Measurements from ENCODE around the gene PDGFB. TPM values are rescaled to one million over a fixed set of nuclear protein-coding genes. Genes with fewer than 3 reads are reported as not detected.

PDGFB gene
- total and polyA plus RNA-seq, 8 donors, result 1.2 to 58.5 (median 3.9) TPM

DNA sequence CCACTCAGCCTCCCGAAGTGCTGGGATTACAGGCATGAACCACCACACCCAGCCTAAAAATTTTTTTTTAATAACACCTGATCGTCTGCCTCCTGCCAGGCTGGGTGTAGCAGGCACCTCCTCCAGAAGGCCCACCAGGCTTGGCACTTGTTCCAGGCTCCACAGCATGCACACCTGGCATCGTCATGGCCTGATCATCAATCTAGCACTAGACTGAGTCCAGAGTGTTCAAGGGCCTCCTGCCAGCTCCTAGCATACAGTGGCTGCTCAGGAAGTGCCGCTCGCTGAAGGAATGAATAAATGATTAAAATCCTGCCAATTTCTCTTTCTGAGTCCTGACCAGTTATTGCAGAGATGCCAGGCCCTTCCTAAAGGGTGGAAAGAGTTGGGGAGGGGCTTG is 3.5 kb upstream of the PDGFB start:
- no peak for DNase-seq
- H3K27me3 ChIP-seq, result peaks cover 0 to 91% (median 18%) of the 10 kb centered on the region in 3 donors
- no peaks in the 10 kb centered on the region for H3K9me3 ChIP-seq
- 47 to 60% (median 51%) methylated on average over 4 to 5 of the region's 5 CpGs for WGBS, 5 donors
- H3K36me3 ChIP-seq, result no peaks in the 10 kb centered on the region
- no peak overlapping the region for H3K27ac ChIP-seq
- intact Hi-C loops (cut with DNase I; ENCODE audit: low total_unique reads), result no loop called here
- H3K4me3 ChIP-seq, result no peak overlapping the region
- peaks cover 32 to 42% (median 38%) of the 10 kb centered on the region in 4 donors for H3K4me1 ChIP-seq
- no peak for TF ChIP-seq EP300 (IDR thresholded peaks at IDR 0.05)
- TF ChIP-seq, protein P1, sequence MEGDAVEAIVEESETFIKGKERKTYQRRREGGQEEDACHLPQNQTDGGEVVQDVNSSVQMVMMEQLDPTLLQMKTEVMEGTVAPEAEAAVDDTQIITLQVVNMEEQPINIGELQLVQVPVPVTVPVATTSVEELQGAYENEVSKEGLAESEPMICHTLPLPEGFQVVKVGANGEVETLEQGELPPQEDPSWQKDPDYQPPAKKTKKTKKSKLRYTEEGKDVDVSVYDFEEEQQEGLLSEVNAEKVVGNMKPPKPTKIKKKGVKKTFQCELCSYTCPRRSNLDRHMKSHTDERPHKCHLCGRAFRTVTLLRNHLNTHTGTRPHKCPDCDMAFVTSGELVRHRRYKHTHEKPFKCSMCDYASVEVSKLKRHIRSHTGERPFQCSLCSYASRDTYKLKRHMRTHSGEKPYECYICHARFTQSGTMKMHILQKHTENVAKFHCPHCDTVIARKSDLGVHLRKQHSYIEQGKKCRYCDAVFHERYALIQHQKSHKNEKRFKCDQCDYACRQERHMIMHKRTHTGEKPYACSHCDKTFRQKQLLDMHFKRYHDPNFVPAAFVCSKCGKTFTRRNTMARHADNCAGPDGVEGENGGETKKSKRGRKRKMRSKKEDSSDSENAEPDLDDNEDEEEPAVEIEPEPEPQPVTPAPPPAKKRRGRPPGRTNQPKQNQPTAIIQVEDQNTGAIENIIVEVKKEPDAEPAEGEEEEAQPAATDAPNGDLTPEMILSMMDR (IDR thresholded peaks at IDR 0.05), result no peak
- no peak for TF ChIP-seq POLR2A (IDR thresholded peaks at IDR 0.05)
- no peak for TF ChIP-seq POLR2AphosphoS5 (IDR thresholded peaks at IDR 0.05)

DNA sequence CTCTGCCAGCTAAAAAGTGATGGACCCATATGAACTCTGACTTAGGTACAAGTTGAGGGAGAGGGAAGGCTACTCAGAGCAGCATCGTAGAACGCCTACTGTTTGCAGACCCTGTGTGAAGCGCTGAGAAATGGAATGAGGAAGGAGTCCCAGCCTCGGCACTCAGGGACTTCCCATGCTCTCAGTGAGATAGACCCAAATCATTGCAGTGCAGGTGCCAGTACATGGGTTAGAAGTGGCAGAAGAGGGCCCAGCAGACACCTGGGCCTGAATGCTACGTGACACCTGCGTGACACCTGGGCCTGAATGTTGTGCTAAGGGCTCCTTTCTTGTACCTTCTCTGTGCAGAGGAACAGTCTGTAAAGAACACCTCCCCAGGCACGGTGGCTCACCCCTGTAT is 2.6 kb upstream of the PDGFB start:
- no peak for TF ChIP-seq POLR2A (IDR thresholded peaks at IDR 0.05)
- TF ChIP-seq EP300 (IDR thresholded peaks at IDR 0.05), result no peak
- TF ChIP-seq, protein P1 (IDR thresholded peaks at IDR 0.05), result no peak
- no peak for TF ChIP-seq POLR2AphosphoS5 (IDR thresholded peaks at IDR 0.05)
- Histone ChIP-seq H3K9me3 (no peaks in the 10 kb centered on the region), H3K4me1 (peaks cover 32 to 42% (median 38%) of the 10 kb centered on the region in 4 donors), H3K4me3 (no peak overlapping the region), H3K27ac (no peak overlapping the region), H3K27me3 (peaks cover 0 to 91% (median 21%) of the 10 kb centered on the region in 3 donors), H3K36me3 (no peaks in the 10 kb centered on the region)
- intact Hi-C loops (cut with DNase I; ENCODE audit: low total_unique reads), result no loop called here
- 83 to 93% (median 85%) methylated on average over 7 of the region's 7 CpGs for WGBS, 5 donors
- DNase-seq, result no peak

DNA sequence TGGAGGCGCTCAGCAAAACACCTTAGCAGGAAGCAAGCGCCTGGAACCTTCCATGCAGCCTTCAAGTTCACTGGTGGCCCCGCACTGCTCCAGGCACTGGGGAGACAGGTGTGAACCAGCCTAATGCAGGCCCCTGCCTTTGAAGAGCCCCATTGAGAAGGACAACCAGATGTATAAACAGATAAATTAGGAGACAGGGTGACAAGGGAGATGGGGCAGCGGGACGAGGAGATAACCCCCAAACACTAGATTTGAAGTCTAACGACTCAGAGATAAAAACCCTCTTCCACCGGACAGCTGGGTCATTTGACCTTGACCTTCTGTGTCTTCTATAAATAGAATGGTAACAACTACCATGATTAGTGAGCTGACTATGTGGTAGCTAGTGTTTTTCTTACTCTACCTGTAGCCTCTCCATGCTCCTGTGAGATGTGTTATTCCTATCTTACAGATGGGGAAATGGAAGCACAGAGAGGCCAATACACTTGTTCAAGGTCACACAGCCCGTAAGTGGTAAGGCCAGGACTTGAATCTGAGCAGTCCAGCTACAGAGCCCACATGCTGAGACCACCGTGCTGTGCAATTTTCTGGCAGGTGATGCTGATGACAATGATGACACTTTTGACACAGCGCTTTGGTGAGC is 2.0 kb upstream of the PDGFB start:
- intact Hi-C loops (cut with DNase I; ENCODE audit: low total_unique reads), result no loop called here
- TF ChIP-seq, protein P1 (IDR thresholded peaks at IDR 0.05), result no peak
- TF ChIP-seq EP300 (IDR thresholded peaks at IDR 0.05) (no peak), POLR2A (IDR thresholded peaks at IDR 0.05) (no peak), POLR2AphosphoS5 (IDR thresholded peaks at IDR 0.05) (no peak)

GRCh38 chr22:39246217-39246616 is 1.4 kb upstream of the PDGFB start:
- TF ChIP-seq POLR2AphosphoS5 (IDR thresholded peaks at IDR 0.05) (no peak), POLR2A (IDR thresholded peaks at IDR 0.05) (no peak), EP300 (IDR thresholded peaks at IDR 0.05) (no peak)
- TF ChIP-seq, protein P1 (IDR thresholded peaks at IDR 0.05), result no peak
- DNase-seq, result no peak
- 65 to 80% (median 75%) methylated on average over 3 of the region's 3 CpGs for WGBS, 5 donors
- H3K9me3 ChIP-seq, result no peaks in the 10 kb centered on the region
- H3K4me3 ChIP-seq, result no peak overlapping the region
- intact Hi-C loops (cut with DNase I; ENCODE audit: low total_unique reads), result no loop called here
- H3K36me3 ChIP-seq, result no peaks in the 10 kb centered on the region
- H3K27ac ChIP-seq, result no peak overlapping the region
- peaks cover 0 to 93% (median 21%) of the 10 kb centered on the region in 3 donors for H3K27me3 ChIP-seq
- peaks cover 40 to 47% (median 43%) of the 10 kb centered on the region in 4 donors for H3K4me1 ChIP-seq

More for the DNA sequence above, 2.0 kb upstream of the PDGFB start:
- Histone ChIP-seq H3K4me1 (peaks cover 34 to 42% (median 38%) of the 10 kb centered on the region in 4 donors), H3K27me3 (peaks cover 0 to 91% (median 21%) of the 10 kb centered on the region in 3 donors), H3K36me3 (no peaks in the 10 kb centered on the region), H3K9me3 (no peaks in the 10 kb centered on the region), H3K27ac (no peak overlapping the region), H3K4me3 (no peak overlapping the region)
- WGBS, 5 donors, result 68 to 76% (median 73%) methylated on average over 10 of the region's 10 CpGs
- DNase-seq, result no peak
